Measurements from ENCODE around the gene CETN2. TPM values are rescaled to one million over a fixed set of nuclear protein-coding genes. Genes with fewer than 3 reads are reported as not detected.

The CETN2 gene
- total and polyA plus RNA-seq, 2 donors (not counting 3 experiments of a cell fraction or from before 2014, with no cell fraction given): 15.4 to 28.2 TPM

DNA sequence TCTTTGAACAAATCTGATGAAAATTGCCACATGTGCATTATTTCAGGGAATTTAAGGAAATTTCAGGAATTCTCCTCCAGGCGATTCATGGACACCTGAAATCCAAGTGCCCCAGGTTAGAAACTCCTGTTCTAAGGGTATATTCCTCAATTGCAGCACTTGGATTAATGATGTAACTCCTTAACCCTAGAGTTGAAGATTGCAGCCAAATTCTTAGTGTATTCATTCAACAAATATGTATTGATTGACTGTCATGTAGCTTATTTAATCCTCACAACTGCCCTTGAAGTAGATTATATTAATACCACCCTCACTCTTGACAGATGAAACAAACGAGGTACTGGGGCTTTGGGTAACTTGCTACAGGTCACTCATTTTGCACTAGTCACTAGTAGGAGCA lies 11.3 kb downstream of the CETN2 start:
- Histone ChIP-seq H3K4me1 (ENCODE audit: control insufficient read depth, extremely low read depth, insufficient read depth, low read length) (no peaks in the 10 kb centered on the region), H4K20me1 (replicated peaks; ENCODE audit: control insufficient read depth, extremely low read depth, insufficient read depth, low read length) (no peaks in the 10 kb centered on the region), H3K9ac (replicated peaks; ENCODE audit: extremely low read depth, insufficient read depth, low read length) (no peak overlapping the region), H3K27me3 (ENCODE audit: control insufficient read depth in 2 of 2, insufficient read depth in 2 of 2, low read length in 2 of 2) (peaks cover 1 to 3% of the 10 kb centered on the region in 2 experiments), H3K79me2 (ENCODE audit: control insufficient read depth, insufficient read depth, low read length) (no peaks in the 10 kb centered on the region), H3K27ac (ENCODE audit: insufficient read depth, low read depth, low read length) (no peak overlapping the region), H3K9me1 (replicated peaks; ENCODE audit: control insufficient read depth, extremely low read depth, insufficient read depth, low read length) (no peaks in the 10 kb centered on the region), H3K36me3 (ENCODE audit: control insufficient read depth in 2 of 2, extremely low read depth in 1 of 2, insufficient read depth in 2 of 2, low read length in 2 of 2) (no peaks in the 10 kb centered on the region), H3K4me3 (replicated peaks in 1 of 3; ENCODE audit: insufficient read depth in 1 of 3, low read depth in 1 of 3, low read length in 3 of 3) (no peak overlapping the region), H3K9me3 (replicated peaks; ENCODE audit: control insufficient read depth, insufficient read depth, low read length) (no peaks in the 10 kb centered on the region), H3K4me2 (ENCODE audit: insufficient read depth, low read length) (no peak overlapping the region), H2AFZ (ENCODE audit: low read depth, low read length) (no peak overlapping the region)
- FAIRE-seq: no peak
- intact Hi-C loops (cut with micrococcal nuclease) (loop anchor here (5.0 kb wide), 1 partner anchor 1667 kb away; no protein-coding TSS in a partner anchor), dilution Hi-C loops (cut with MboI; ENCODE audit: extremely low pct_ligation_motif_present, low sequenced_read_pairs) (no loop called here)
- ChIA-PET CTCF (interaction anchor here (1.2 to 4.4 kb wide), 4 partner anchors 176 to 1069 kb away, joined by 3 to 19 read pairs (median 5); no protein-coding TSS in a partner anchor), POLR2A (no interaction called here)
- no peak for DNase-seq (ENCODE audit: low read depth, low spot score)
- TF ChIP-seq POLR2AphosphoS5 (IDR thresholded peaks at IDR 0.05; ENCODE audit: insufficient read depth, low read depth, low read length) (no peak), MYC (IDR thresholded peaks at IDR 0.05; ENCODE audit: low read depth, low read length) (no peak), EZH2 (IDR thresholded peaks at IDR 0.05; ENCODE audit: borderline replicate concordance, low read depth, low read length, severe bottlenecking) (no peak)
- no TSS peak for BruUV-seq (replicated peaks)

DNA sequence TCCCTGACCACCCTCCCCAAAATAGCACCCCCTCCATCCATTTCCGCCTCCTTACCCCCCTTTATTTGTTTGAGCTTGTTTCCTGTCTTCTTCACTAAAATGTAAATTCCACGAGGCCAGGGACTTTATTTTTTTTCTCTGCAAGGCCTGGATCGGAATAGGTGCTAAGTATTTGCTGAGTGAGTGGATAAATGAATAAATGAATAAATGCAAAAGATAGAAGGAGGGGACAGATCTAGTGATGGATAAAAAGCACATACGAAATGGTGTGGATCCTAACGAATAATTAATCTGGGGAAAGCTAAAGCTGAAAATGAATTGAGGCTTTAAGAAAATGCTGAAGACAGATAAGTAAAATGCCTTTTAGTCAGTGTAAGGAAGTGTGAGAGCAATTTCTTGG lies 12.2 kb downstream of the CETN2 start:
- no peak for DNase-seq (ENCODE audit: low read depth, low spot score)
- FAIRE-seq: no peak
- H4K20me1 ChIP-seq (replicated peaks; ENCODE audit: control insufficient read depth, extremely low read depth, insufficient read depth, low read length): no peaks in the 10 kb centered on the region
- H3K4me1 ChIP-seq (ENCODE audit: control insufficient read depth, extremely low read depth, insufficient read depth, low read length): no peaks in the 10 kb centered on the region
- H3K36me3 ChIP-seq (ENCODE audit: control insufficient read depth in 2 of 2, extremely low read depth in 1 of 2, insufficient read depth in 2 of 2, low read length in 2 of 2): no peaks in the 10 kb centered on the region
- no peak overlapping the region for H3K27ac ChIP-seq (ENCODE audit: insufficient read depth, low read depth, low read length)
- H3K4me3 ChIP-seq (replicated peaks in 1 of 3; ENCODE audit: insufficient read depth in 1 of 3, low read depth in 1 of 3, low read length in 3 of 3): no peak overlapping the region
- H3K27me3 ChIP-seq (ENCODE audit: control insufficient read depth in 2 of 2, insufficient read depth in 2 of 2, low read length in 2 of 2): no peaks in the 10 kb centered on the region
- dilution Hi-C loops (cut with MboI; ENCODE audit: extremely low pct_ligation_motif_present, low sequenced_read_pairs): no loop called here
- H2AFZ ChIP-seq (ENCODE audit: low read depth, low read length): no peak overlapping the region
- ChIA-PET POLR2A (no interaction called here), CTCF (interaction anchor here (1.2 to 4.4 kb wide), 4 partner anchors 176 to 1068 kb away, joined by 3 to 19 read pairs (median 4); no protein-coding TSS in a partner anchor)
- no TSS peak for BruUV-seq (replicated peaks)
- H3K9me3 ChIP-seq (replicated peaks; ENCODE audit: control insufficient read depth, insufficient read depth, low read length): no peaks in the 10 kb centered on the region
- no peak for TF ChIP-seq MAX (IDR thresholded peaks at IDR 0.05; ENCODE audit: insufficient read depth, insufficient read length)
- TF ChIP-seq GATA2 (IDR thresholded peaks at IDR 0.05; ENCODE audit: insufficient read depth, insufficient read length, low read depth, low read length): no peak
- TF ChIP-seq FOS (IDR thresholded peaks at IDR 0.05; ENCODE audit: borderline replicate concordance, insufficient read depth, low read length): no peak
- TF ChIP-seq, protein P1, sequence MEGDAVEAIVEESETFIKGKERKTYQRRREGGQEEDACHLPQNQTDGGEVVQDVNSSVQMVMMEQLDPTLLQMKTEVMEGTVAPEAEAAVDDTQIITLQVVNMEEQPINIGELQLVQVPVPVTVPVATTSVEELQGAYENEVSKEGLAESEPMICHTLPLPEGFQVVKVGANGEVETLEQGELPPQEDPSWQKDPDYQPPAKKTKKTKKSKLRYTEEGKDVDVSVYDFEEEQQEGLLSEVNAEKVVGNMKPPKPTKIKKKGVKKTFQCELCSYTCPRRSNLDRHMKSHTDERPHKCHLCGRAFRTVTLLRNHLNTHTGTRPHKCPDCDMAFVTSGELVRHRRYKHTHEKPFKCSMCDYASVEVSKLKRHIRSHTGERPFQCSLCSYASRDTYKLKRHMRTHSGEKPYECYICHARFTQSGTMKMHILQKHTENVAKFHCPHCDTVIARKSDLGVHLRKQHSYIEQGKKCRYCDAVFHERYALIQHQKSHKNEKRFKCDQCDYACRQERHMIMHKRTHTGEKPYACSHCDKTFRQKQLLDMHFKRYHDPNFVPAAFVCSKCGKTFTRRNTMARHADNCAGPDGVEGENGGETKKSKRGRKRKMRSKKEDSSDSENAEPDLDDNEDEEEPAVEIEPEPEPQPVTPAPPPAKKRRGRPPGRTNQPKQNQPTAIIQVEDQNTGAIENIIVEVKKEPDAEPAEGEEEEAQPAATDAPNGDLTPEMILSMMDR (IDR thresholded peaks at IDR 0.05; ENCODE audit: extremely low read depth in 1 of 2, insufficient read depth in 1 of 2, low read depth in 1 of 2, low read length in 2 of 2): no peak
- TF ChIP-seq POLR2AphosphoS5 (IDR thresholded peaks at IDR 0.05; ENCODE audit: insufficient read depth, low read depth, low read length): no peak
- TF ChIP-seq EZH2 (IDR thresholded peaks at IDR 0.05; ENCODE audit: borderline replicate concordance, low read depth, low read length, severe bottlenecking): no peak
- TF ChIP-seq POLR2A (IDR thresholded peaks at IDR 0.05; ENCODE audit: low read depth, low read length): no peak
- no peak for TF ChIP-seq MYC (IDR thresholded peaks at IDR 0.05; ENCODE audit: low read depth, low read length)
- TF ChIP-seq JUN (IDR thresholded peaks at IDR 0.05; ENCODE audit: borderline replicate concordance, insufficient read depth, insufficient read length, low read depth): no peak
- intact Hi-C loops (cut with micrococcal nuclease): loop anchor here (5.0 kb wide), 1 partner anchor 1666 kb away; no protein-coding TSS in a partner anchor
- H3K9me1 ChIP-seq (replicated peaks; ENCODE audit: control insufficient read depth, extremely low read depth, insufficient read depth, low read length): no peaks in the 10 kb centered on the region
- no peaks in the 10 kb centered on the region for H3K79me2 ChIP-seq (ENCODE audit: control insufficient read depth, insufficient read depth, low read length)
- H3K9ac ChIP-seq (replicated peaks; ENCODE audit: extremely low read depth, insufficient read depth, low read length): no peak overlapping the region
- H3K4me2 ChIP-seq (ENCODE audit: insufficient read depth, low read length): no peak overlapping the region
